ENCODE data around the gene PRDM11. TPM values are rescaled to one million over a fixed set of nuclear protein-coding genes. Genes with fewer than 3 reads are reported as not detected.

PRDM11 gene
- total and polyA plus RNA-seq, 2 donors from 2014 or later: 2.9 to 22.5 TPM

DNA sequence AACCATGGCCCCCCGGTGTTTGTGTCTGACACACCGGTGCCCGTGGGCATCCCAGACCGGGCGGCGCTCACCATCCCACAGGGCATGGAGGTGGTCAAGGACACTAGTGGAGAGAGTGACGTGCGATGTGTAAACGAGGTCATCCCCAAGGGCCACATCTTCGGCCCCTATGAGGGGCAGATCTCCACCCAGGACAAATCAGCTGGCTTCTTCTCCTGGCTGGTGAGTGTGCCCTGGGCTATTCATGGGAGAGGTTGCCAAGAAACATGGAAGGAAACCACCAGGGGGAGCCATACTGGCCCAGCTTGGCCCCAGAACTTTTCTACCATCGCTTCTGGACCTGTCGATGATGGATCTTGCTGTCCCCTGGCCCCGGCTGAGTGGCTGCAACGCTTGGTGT is 36.5 kb downstream of the PRDM11 start:
- Histone ChIP-seq H3K4me3 (ENCODE audit: low read length in 3 of 3) (no peak overlapping the region), H3K9ac (ENCODE audit: low read length in 3 of 3) (peak overlapping the region in 1 of 3 donors; percentile 1), H3K27ac (ENCODE audit: low read depth in 2 of 2, low read length in 2 of 2) (no peak overlapping the region), H3K36me3 (ENCODE audit: control insufficient read depth in 2 of 3, insufficient read depth in 3 of 3, low read length in 3 of 3) (peaks cover 6 to 9% (median 7%) of the 10 kb centered on the region in 3 donors), H3K9me3 (ENCODE audit: control insufficient read depth in 2 of 3, insufficient read depth in 1 of 3, low read length in 3 of 3) (no peaks in the 10 kb centered on the region), H3K4me1 (ENCODE audit: control insufficient read depth in 2 of 3, insufficient read depth in 2 of 3, low read depth in 1 of 3, low read length in 3 of 3) (peaks cover 0 to 16% (median 3%) of the 10 kb centered on the region in 3 donors), H3K27me3 (ENCODE audit: control insufficient read depth, insufficient read depth, low read length) (no peaks in the 10 kb centered on the region)
- TF ChIP-seq, protein P1, sequence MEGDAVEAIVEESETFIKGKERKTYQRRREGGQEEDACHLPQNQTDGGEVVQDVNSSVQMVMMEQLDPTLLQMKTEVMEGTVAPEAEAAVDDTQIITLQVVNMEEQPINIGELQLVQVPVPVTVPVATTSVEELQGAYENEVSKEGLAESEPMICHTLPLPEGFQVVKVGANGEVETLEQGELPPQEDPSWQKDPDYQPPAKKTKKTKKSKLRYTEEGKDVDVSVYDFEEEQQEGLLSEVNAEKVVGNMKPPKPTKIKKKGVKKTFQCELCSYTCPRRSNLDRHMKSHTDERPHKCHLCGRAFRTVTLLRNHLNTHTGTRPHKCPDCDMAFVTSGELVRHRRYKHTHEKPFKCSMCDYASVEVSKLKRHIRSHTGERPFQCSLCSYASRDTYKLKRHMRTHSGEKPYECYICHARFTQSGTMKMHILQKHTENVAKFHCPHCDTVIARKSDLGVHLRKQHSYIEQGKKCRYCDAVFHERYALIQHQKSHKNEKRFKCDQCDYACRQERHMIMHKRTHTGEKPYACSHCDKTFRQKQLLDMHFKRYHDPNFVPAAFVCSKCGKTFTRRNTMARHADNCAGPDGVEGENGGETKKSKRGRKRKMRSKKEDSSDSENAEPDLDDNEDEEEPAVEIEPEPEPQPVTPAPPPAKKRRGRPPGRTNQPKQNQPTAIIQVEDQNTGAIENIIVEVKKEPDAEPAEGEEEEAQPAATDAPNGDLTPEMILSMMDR (IDR thresholded peaks at IDR 0.05; ENCODE audit: borderline replicate concordance, extremely low read depth, insufficient read depth): peak; percentile 46
- DNase-seq: no peak
- no peak for FAIRE-seq
- intact Hi-C loops (cut with DNase I): no loop called here

DNA sequence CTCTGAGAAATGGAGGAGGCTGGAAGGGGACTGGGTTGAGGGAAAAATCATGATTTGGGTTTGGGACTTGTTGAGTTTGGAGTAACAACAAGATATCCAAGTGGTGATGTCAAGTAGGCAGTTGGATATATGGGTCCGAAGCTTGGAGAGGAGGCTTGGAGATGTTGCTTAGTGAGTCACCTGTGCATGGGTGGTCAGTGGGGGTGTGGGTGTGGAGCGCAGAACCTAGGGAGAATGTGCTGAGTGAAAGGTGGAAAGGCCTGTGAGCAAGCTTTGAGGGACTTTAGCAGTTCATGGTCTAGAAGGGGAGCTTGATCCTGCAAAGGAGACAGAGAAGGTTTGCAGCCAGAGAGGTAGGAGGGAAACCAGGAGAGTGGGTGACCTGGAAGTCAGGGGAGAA is 38.2 kb downstream of the PRDM11 start:
- H3K36me3 ChIP-seq (ENCODE audit: control insufficient read depth in 2 of 3, insufficient read depth in 3 of 3, low read length in 3 of 3): peaks cover 13 to 14% (median 13%) of the 10 kb centered on the region in 3 donors
- H3K27ac ChIP-seq (ENCODE audit: low read depth in 2 of 2, low read length in 2 of 2): no peak overlapping the region
- intact Hi-C loops (cut with DNase I): no loop called here
- DNase-seq (no peak), FAIRE-seq (no peak)
- H3K4me3 ChIP-seq (ENCODE audit: low read length in 3 of 3): no peak overlapping the region
- H3K4me1 ChIP-seq (ENCODE audit: control insufficient read depth in 2 of 3, insufficient read depth in 2 of 3, low read depth in 1 of 3, low read length in 3 of 3): peaks cover 0 to 15% (median 3%) of the 10 kb centered on the region in 3 donors
- H3K9ac ChIP-seq (ENCODE audit: low read length in 3 of 3): no peak overlapping the region
- no peaks in the 10 kb centered on the region for H3K9me3 ChIP-seq (ENCODE audit: control insufficient read depth in 2 of 3, insufficient read depth in 1 of 3, low read length in 3 of 3)
- TF ChIP-seq, protein P1 (IDR thresholded peaks at IDR 0.05; ENCODE audit: borderline replicate concordance, extremely low read depth, insufficient read depth): no peak
- H3K27me3 ChIP-seq (ENCODE audit: control insufficient read depth, insufficient read depth, low read length): no peaks in the 10 kb centered on the region

DNA sequence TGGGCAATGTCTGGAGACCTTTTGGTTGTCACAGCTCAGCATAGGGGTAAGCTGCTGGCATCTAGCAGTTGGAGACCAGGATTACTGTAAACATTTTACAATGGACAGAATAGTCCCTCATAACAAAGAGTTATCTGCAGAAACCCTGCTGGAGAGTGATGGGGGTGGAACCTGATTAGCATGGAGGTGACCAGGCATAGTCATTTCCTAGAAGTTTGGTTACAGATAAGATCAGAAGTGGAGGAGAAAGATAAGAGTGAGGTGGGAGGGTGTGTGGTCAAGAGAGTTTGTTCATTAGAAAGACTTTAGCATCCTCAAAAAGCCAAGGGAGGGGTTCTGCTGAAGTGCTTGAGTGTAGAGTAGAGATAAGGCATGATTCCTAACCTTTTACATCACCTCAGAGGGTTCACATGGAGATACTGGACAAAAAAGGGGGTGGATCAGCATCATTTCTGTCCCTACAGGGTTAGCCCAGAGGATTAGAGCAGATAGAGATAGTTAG is 38.8 kb downstream of the PRDM11 start:
- FAIRE-seq: no peak
- no peak overlapping the region for H3K27ac ChIP-seq (ENCODE audit: low read depth in 2 of 2, low read length in 2 of 2)
- H3K9ac ChIP-seq (ENCODE audit: low read length in 3 of 3): no peak overlapping the region

More for the DNA sequence above, 38.8 kb downstream of the PRDM11 start:
- H3K9me3 ChIP-seq (ENCODE audit: control insufficient read depth in 2 of 3, insufficient read depth in 1 of 3, low read length in 3 of 3): no peaks in the 10 kb centered on the region
- peaks cover 0 to 10% (median 0%) of the 10 kb centered on the region in 3 donors for H3K4me1 ChIP-seq (ENCODE audit: control insufficient read depth in 2 of 3, insufficient read depth in 2 of 3, low read depth in 1 of 3, low read length in 3 of 3)
- H3K4me3 ChIP-seq (ENCODE audit: low read length in 3 of 3): no peak overlapping the region
- intact Hi-C loops (cut with DNase I): no loop called here
- TF ChIP-seq, protein P1 (IDR thresholded peaks at IDR 0.05; ENCODE audit: borderline replicate concordance, extremely low read depth, insufficient read depth): no peak
- no peak for DNase-seq
- peaks cover 13 to 14% (median 13%) of the 10 kb centered on the region in 3 donors for H3K36me3 ChIP-seq (ENCODE audit: control insufficient read depth in 2 of 3, insufficient read depth in 3 of 3, low read length in 3 of 3)
- no peaks in the 10 kb centered on the region for H3K27me3 ChIP-seq (ENCODE audit: control insufficient read depth, insufficient read depth, low read length)
